Measurements from ENCODE around the gene CFAP251. TPM values are rescaled to one million over a fixed set of nuclear protein-coding genes. Genes with fewer than 3 reads are reported as not detected.

Gene CFAP251
- total and polyA plus RNA-seq, 8 donors: 0.29 to 2.8 (median 1.2) TPM; not detected in 2

- Histone ChIP-seq H3K27ac (no peak overlapping the region), H3K9me3 (no peaks in the 10 kb centered on the region), H3K27me3 (no peaks in the 10 kb centered on the region), H3K4me1 (peaks cover 3 to 30% (median 7%) of the 10 kb centered on the region in 4 donors), H3K4me3 (no peak overlapping the region), H3K36me3 (no peaks in the 10 kb centered on the region)
- WGBS, 5 donors: 80 to 85% (median 82%) methylated on average over 23 of the region's 23 CpGs
- no peak for DNase-seq
- TF ChIP-seq EP300 (IDR thresholded peaks at IDR 0.05): no peak
- TF ChIP-seq POLR2A (IDR thresholded peaks at IDR 0.05): no peak
- TF ChIP-seq POLR2AphosphoS5 (IDR thresholded peaks at IDR 0.05): no peak
- no peak for TF ChIP-seq CTCF (IDR thresholded peaks at IDR 0.05)
- intact Hi-C loops (cut with DNase I; ENCODE audit: low total_unique reads): no loop called here
These were observed 110.6 kb downstream of the CFAP251 start for GRCh38 chr12:122028905-122029560.

- Histone ChIP-seq H3K27ac (no peak overlapping the region), H3K9me3 (no peaks in the 10 kb centered on the region), H3K4me1 (peaks cover 0 to 22% (median 4%) of the 10 kb centered on the region in 4 donors), H3K36me3 (no peaks in the 10 kb centered on the region), H3K27me3 (no peaks in the 10 kb centered on the region), H3K4me3 (no peak overlapping the region)
- DNase-seq: peak in 1 of 2 donors; percentile 44
- intact Hi-C loops (cut with DNase I; ENCODE audit: low total_unique reads): no loop called here
- 68 to 72% (median 70%) methylated on average over 22 to 28 of the region's 28 CpGs for WGBS, 5 donors
- TF ChIP-seq CTCF (IDR thresholded peaks at IDR 0.05) (no peak), POLR2A (IDR thresholded peaks at IDR 0.05) (no peak), POLR2AphosphoS5 (IDR thresholded peaks at IDR 0.05) (no peak), EP300 (IDR thresholded peaks at IDR 0.05) (no peak)
These were observed 111.4 kb downstream of the CFAP251 start for GRCh38 chr12:122029620-122030423.

GRCh38 chr12:122030424-122031035 is 112.1 kb downstream of the CFAP251 start:
- Histone ChIP-seq H3K4me1 (peaks cover 0 to 22% (median 4%) of the 10 kb centered on the region in 4 donors), H3K27me3 (no peaks in the 10 kb centered on the region), H3K27ac (no peak overlapping the region), H3K4me3 (no peak overlapping the region), H3K36me3 (peaks cover 0 to 7% (median 5%) of the 10 kb centered on the region in 4 donors), H3K9me3 (no peaks in the 10 kb centered on the region)
- DNase-seq: no peak
- WGBS, 5 donors: 91 to 98% (median 91%) methylated on average over 9 to 13 of the region's 13 CpGs
- intact Hi-C loops (cut with DNase I; ENCODE audit: low total_unique reads): no loop called here
- TF ChIP-seq CTCF (IDR thresholded peaks at IDR 0.05) (no peak), EP300 (IDR thresholded peaks at IDR 0.05) (no peak), POLR2A (IDR thresholded peaks at IDR 0.05) (no peak), POLR2AphosphoS5 (IDR thresholded peaks at IDR 0.05) (no peak)

All from stomach (tissue), 9 donors.